GM13977 (cell line): Measurements from ENCODE around the gene BLID.

Experiments
- DNase-seq: peaks from one replicate; pipeline ENCODE4 v3.0.0; 2012; ENCODE audit warnings: low spot score
- CTCF ChIP-seq: IDR thresholded peaks from 2 replicates; pipeline ENCODE4 v1.5.1; 2012; ENCODE audit warnings: mild to moderate bottlenecking, control low read depth; ENCODE audit not compliant: insufficient read depth; ENCODE audit errors: extremely low read depth, missing control alignments
- in situ Hi-C: fragments of 300-500 bp; cut with MboI; formaldehyde crosslinking; loops from one replicate; pipeline ENCODE4 v1.12.0; 2022; ENCODE audit warnings: low sequenced_read_pairs, low pct_unique_long_range_greater_than_20kb, mixed read lengths, inconsistent platforms; ENCODE audit not compliant: unreplicated experiment

Gene BLID

DNA sequence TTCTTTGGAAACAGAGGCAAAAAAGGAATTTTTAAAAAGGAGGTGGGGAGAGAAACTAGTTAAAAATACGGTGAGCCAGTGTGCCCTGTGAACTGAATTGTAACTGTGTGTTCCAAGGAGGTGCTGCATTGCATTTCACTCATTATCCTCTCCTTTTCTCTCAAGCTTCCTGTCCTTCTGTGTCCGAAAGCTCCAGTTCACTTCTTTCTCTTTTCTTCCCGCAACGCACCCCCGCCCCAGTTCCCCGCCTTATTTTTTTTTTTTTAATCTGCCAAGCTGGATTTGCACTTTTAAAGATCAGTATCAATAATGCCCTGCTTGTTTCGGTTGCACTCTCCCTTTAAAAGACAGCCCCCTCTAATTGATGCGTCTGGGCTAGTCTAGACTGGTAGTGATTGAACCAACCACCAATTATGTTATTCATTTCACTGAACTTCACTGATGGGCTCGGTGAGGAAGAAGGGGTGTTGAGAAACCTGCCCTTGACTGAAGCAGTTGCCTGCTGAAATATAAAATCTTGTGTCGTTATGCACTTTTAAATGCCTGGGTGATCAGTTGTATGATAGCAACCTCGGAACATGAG, 18.5 kb downstream of the BLID start:
- in situ Hi-C loops = no loop called here
- DNase-seq = no peak
- TF ChIP-seq CTCF = no peak

GRCh38 chr11:122096272-122097112, 19.5 kb downstream of the BLID start:
- no peak for TF ChIP-seq CTCF
- DNase-seq = no peak
- in situ Hi-C loops = no loop called here

GRCh38 chr11:122095681-122096262, 20.2 kb downstream of the BLID start:
- TF ChIP-seq CTCF = no peak
- no peak for DNase-seq
- in situ Hi-C loops = no loop called here

DNA sequence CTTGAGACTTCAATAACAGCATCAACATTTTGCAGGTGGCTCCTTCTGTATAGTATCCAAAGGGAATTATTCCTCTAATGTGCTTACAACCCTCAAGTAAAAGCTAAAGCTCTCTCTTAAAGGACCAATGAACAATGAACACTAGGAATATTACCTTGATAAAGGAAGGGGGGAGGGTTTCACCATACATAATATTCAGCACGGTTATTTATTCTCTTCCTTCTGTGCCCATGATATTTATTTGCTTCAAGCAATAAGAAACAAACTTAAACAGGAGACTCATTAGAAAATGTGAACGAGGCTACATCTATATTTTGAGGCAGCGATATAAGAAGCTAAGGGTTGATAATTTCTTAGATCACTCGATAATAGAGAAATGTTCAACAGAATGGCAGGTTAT, 21.2 kb downstream of the BLID start:
- no peak for TF ChIP-seq CTCF
- no peak for DNase-seq
- in situ Hi-C loops = no loop called here

GRCh38 chr11:122093731-122094275, 22.2 kb downstream of the BLID start:
- in situ Hi-C loops = no loop called here
- TF ChIP-seq CTCF = no peak
- DNase-seq = no peak

- in situ Hi-C loops = no loop called here
- TF ChIP-seq CTCF = no peak
- no peak for DNase-seq
Measured at GRCh38 chr11:122091835-122092234, 24.2 kb downstream of the BLID start.
